ENCODE results near the gene ANKLE2. TPM values are rescaled to one million over a fixed set of nuclear protein-coding genes. Genes with fewer than 3 reads are reported as not detected.

Gene ANKLE2
- total and polyA plus RNA-seq, 2 of the 8 experiments (the other 6 are each of a cell fraction or from before 2014, with no cell fraction given), result 41.0 to 64.9 TPM

DNA sequence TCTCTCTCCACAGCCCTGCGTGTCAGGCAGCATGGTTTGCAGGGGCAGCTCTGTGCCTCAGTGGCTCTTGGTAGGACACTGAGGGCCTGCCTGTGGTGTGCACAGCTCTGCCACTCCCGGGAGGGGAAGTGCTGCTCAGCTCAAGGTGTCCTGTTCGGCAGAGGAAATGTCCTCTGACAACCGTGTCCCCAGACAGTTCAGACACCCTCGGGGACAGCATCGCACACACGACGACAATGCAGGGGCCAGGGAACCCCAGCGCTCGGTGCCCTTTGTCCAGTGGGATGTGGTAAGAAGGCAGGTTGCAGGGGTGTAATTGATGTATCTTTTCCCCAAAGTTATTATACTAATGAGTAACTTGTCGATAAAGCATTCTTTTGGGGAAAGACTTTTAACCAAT is 14.2 kb downstream of the ANKLE2 start:
- Histone ChIP-seq H3K56ac (replicated peaks; ENCODE audit: insufficient read length, low read depth, low read length) (no peak overlapping the region), H2AK5ac (ENCODE audit: low read depth, low read length) (no peak overlapping the region), H3K79me1 (ENCODE audit: low read depth, low read length) (peaks cover 10% of the 10 kb centered on the region), H3K27me3 (replicated peaks in 1 of 4; ENCODE audit: control insufficient read depth in 3 of 4, extremely low read depth in 1 of 4, insufficient read depth in 3 of 4, low read length in 3 of 4) (no peaks in the 10 kb centered on the region), H3K79me2 (ENCODE audit: control insufficient read depth in 1 of 2, insufficient read depth in 2 of 2, low read length in 2 of 2) (peaks cover 3 to 22% of the 10 kb centered on the region in 2 experiments; a peak in 3 of 4 replicates), H4K8ac (ENCODE audit: extremely low read depth, insufficient read depth, low read length) (no peak overlapping the region), H2BK15ac (ENCODE audit: low read length) (no peak overlapping the region), H2BK20ac (ENCODE audit: low read length) (no peak overlapping the region), H3K9me3 (ENCODE audit: insufficient read depth in 2 of 2, low read depth in 1 of 2, low read length in 1 of 2) (no peaks in the 10 kb centered on the region), H3K4me3 (ENCODE audit: extremely low read depth in 1 of 4, insufficient read depth in 2 of 4, low read depth in 3 of 4, low read length in 4 of 4) (no peak overlapping the region), H3K23ac (ENCODE audit: insufficient read length) (no peak overlapping the region), H4K5ac (ENCODE audit: insufficient read length, low read depth, low read length) (no peak overlapping the region), H4K91ac (replicated peaks; ENCODE audit: insufficient read length, low read length) (no peak overlapping the region), H3K36me3 (ENCODE audit: control insufficient read depth in 2 of 4, insufficient read depth in 4 of 4, low read length in 3 of 4) (peaks cover 44 to 79% (median 67%) of the 10 kb centered on the region in 4 experiments), H3K18ac (ENCODE audit: extremely low read depth, low read length) (no peak overlapping the region), H3K23me2 (ENCODE audit: low read depth, low read length) (peaks cover 3% of the 10 kb centered on the region; the same call in 1 of the 2 replicates), H2BK120ac (replicated peaks; ENCODE audit: low read depth, low read length) (no peak overlapping the region), H3K4ac (replicated peaks; ENCODE audit: insufficient read length, low read depth, low read length) (no peak overlapping the region), H2BK5ac (ENCODE audit: low read depth, low read length) (no peak overlapping the region), H3K14ac (ENCODE audit: insufficient read length) (no peak overlapping the region), H4K20me1 (replicated peaks in 1 of 2; ENCODE audit: control insufficient read depth in 1 of 2, insufficient read depth in 2 of 2, low read length in 2 of 2) (peaks cover 4 to 21% of the 10 kb centered on the region in 2 experiments), H2AFZ (ENCODE audit: low read length) (no peak overlapping the region), H2BK12ac (ENCODE audit: low read depth, low read length) (no peak overlapping the region), H3K27ac (ENCODE audit: low read depth, low read length) (no peak overlapping the region), H3K9ac (replicated peaks in 1 of 4; ENCODE audit: extremely low read depth in 1 of 4, low read depth in 3 of 4, low read length in 3 of 4) (no peak overlapping the region), H3K4me1 (replicated peaks in 1 of 4; ENCODE audit: control insufficient read depth in 3 of 4, insufficient read depth in 4 of 4, low read length in 3 of 4) (no peaks in the 10 kb centered on the region), H3K4me2 (ENCODE audit: insufficient read depth in 1 of 2, low read depth in 2 of 2, low read length in 2 of 2) (no peak overlapping the region)
- FAIRE-seq (no peak), DNase-seq (ENCODE audit: low read depth in 1 of 2, low spot score in 2 of 2) (no peak)
- WGBS, 2 experiments (ENCODE audit: extremely low coverage in 1 of 2, insufficient coverage in 1 of 2, insufficient read length in 1 of 2, insufficient replicate concordance in 2 of 2, low coverage in 1 of 2, low lambda C conversion rate in 2 of 2, missing lambda C conversion rate in 1 of 2), result 93% methylated on average over 10 of the region's 11 CpGs; no CpG with 5 or more reads in 1 of the 2 experiments
- ChIA-PET POLR2A (ENCODE audit: partially characterized antibody) (interaction anchor here (0.5 to 1.0 kb wide), 2 partner anchors 11 to 26 kb away, joined by 3 to 4 read pairs; no protein-coding TSS in a partner anchor), CTCF (ENCODE audit: partially characterized antibody) (interaction anchor here (1.2 kb wide), 1 partner anchor 16 kb away, joined by 3 read pairs; no protein-coding TSS in a partner anchor)
- TF ChIP-seq CTBP2 (IDR thresholded peaks at IDR 0.05; ENCODE audit: borderline replicate concordance, insufficient read depth, insufficient read length, low read length), result no peak
- TF ChIP-seq, protein P1, sequence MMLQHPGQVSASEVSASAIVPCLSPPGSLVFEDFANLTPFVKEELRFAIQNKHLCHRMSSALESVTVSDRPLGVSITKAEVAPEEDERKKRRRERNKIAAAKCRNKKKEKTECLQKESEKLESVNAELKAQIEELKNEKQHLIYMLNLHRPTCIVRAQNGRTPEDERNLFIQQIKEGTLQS (IDR thresholded peaks at IDR 0.05; ENCODE audit: insufficient read depth, low read depth, low read length), result no peak
- no peak for TF ChIP-seq RXRA (IDR thresholded peaks at IDR 0.05; ENCODE audit: insufficient read depth, low read depth, low read length)
- no peak for TF ChIP-seq CHD1 (IDR thresholded peaks at IDR 0.05; ENCODE audit: low read depth, low read length)
- TF ChIP-seq SP4 (IDR thresholded peaks at IDR 0.05; ENCODE audit: low read length), result no peak
- no peak for TF ChIP-seq JUN (IDR thresholded peaks at IDR 0.05; ENCODE audit: low read depth, low read length)
- TF ChIP-seq CEBPB (IDR thresholded peaks at IDR 0.05; ENCODE audit: low read depth, low read length), result no peak
- TF ChIP-seq, protein P2, sequence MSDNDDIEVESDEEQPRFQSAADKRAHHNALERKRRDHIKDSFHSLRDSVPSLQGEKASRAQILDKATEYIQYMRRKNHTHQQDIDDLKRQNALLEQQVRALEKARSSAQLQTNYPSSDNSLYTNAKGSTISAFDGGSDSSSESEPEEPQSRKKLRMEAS (IDR thresholded peaks at IDR 0.05), result no peak
- no peak for TF ChIP-seq EGR1 (IDR thresholded peaks at IDR 0.05; ENCODE audit: borderline replicate concordance, low read depth, low read length)
- no peak for TF ChIP-seq SRF (IDR thresholded peaks at IDR 0.05; ENCODE audit: low read depth, low read length)
- TF ChIP-seq RAD21 (IDR thresholded peaks at IDR 0.05 in 1 of 2, conservative IDR thresholded peaks at IDR 0.05 in 1 of 2; ENCODE audit: low read depth in 2 of 2, low read length in 2 of 2), result no peak
- no peak for TF ChIP-seq PHF8 (conservative IDR thresholded peaks at IDR 0.05; ENCODE audit: low read depth, low read length)
- TF ChIP-seq SP1 (IDR thresholded peaks at IDR 0.05; ENCODE audit: low read depth, low read length), result no peak
- TF ChIP-seq CBX8 (IDR thresholded peaks at IDR 0.05; ENCODE audit: borderline replicate concordance, low read depth, low read length), result no peak

All from H1 (cell line).